Ovary (tissue), 9 donors: ENCODE data around the gene KCNN4. TPM values are rescaled to one million over a fixed set of nuclear protein-coding genes. Genes with fewer than 3 reads are reported as not detected.

Experiments
- DNase-seq, 5 donors: peaks; one replicate each; pipeline ENCODE4 v3.0.0-alpha.2; 2019 to 2020
- H3K27ac ChIP-seq, 2 donors: fragments of 200-600 bp; one replicate each; pipeline versions ENCODE4 v1.5.1 to v1.8.0; 2019 to 2022
- H3K27me3 ChIP-seq: fragments of 200-600 bp; one replicate; pipeline ENCODE4 v1.8.0; 2022
- H3K36me3 ChIP-seq: fragments of 200-600 bp; sonication (generic); one replicate; pipeline ENCODE4 v1.5.1; 2019
- H3K4me1 ChIP-seq: one replicate; pipeline ENCODE4 v1.8.1; 2013; ENCODE audit warnings: mild to moderate bottlenecking, moderate library complexity; ENCODE audit not compliant: insufficient read depth
- H3K4me3 ChIP-seq: fragments of 200-600 bp; sonication (generic); one replicate; pipeline ENCODE4 v1.5.1; 2017
- H3K9me3 ChIP-seq, 2 donors: fragments of 200-600 bp in 1 of 2; sonication (generic) in 1 of 2; one replicate each; pipeline versions ENCODE4 v1.5.1 to v1.8.1; 2013 to 2019; ENCODE audit warnings: mild to moderate bottlenecking in 1 of 2, moderate library complexity in 1 of 2
- CTCF ChIP-seq, 3 donors: fragments of 450-650 bp in 2 of 3; fragments of 200-600 bp in 1 of 3; IDR thresholded peaks; one replicate each; pipeline versions ENCODE4 v1.5.1 to v1.8.0; 2016 to 2022; ENCODE audit warnings: antibody characterized with exemption in 3 of 3, mild to moderate bottlenecking in 1 of 3
- EP300 ChIP-seq: sonication (generic); formaldehyde crosslinking; IDR thresholded peaks from one replicate; pipeline ENCODE4 v1.6.1; 2017; ENCODE audit warnings: antibody characterized with exemption
- POLR2A ChIP-seq: fragments of 450-650 bp; IDR thresholded peaks from one replicate; pipeline ENCODE4 v1.6.1; 2017; ENCODE audit warnings: antibody characterized with exemption, mild to moderate bottlenecking, moderate library complexity
- WGBS, 3 donors: extraction: QIAGEN DNeasy Blood & Tissue Kit in 1 of 3; methylation state at CpG; one replicate each; pipeline versions ENCODE4 v1.1.5 to v1.1.7; 2013 to 2017; 5-methylcytosine and 5-hydroxymethylcytosine counted together
- intact Hi-C, 4 donors: fragments of 100-400 bp; cut with DNase I; formaldehyde crosslinking; loops; one replicate each; pipeline versions ENCODE4 v1.11.0 to v1.15.1; 2022 to 2023
- polyA plus RNA-seq, 2 donors: library from polyadenylated mRNA; stranded (reverse); fragments of 200-250 nt in 1 of 2; fragments of 350-450 nt in 1 of 2; fragmentation: Illumina TruSeq in 1 of 2; extraction: RNeasy Lipid Tissue Mini Kit (QIAGEN cat#74804) in 1 of 2; gene quantifications; one replicate each; pipeline ENCODE4 v1.2.3, GENCODE V29; 2013 to 2014
- total RNA-seq, 7 donors: library from RNA; depleted of rRNA in 2 of 7; stranded (reverse); fragments of >200 nt in 2 of 7; fragmentation: NEBNext Ultra II Directional in 3 of 7; extraction: Animal tissue kit (Norgen Biotek cat#: 25700) in 3 of 7; gene quantifications; one replicate each; pipeline versions ENCODE4 v1.1.0 to v1.2.4, GENCODE V29; 2016 to 2023
- donor health status: DM: no; HTN: no; CAD: no; lungs with moderate emphysema.
- donor health status: DM: no; HTN: no; CAD: no.
- donor health status: Bipolar disorder and iron deficiency.
- donor health status: DM: yes; HTN: yes; CAD: no.
- donor health status: DM: no; HTN: no; CAD: no.
- donor health status: DM: yes; HTN: yes; CAD: no.

The KCNN4 gene
- total and polyA plus RNA-seq, 9 donors = 0.28 to 9.1 (median 2.5) TPM

GRCh38 chr19:43724896-43725295 lies 55.9 kb downstream of the KCNN4 start:
- Histone ChIP-seq H3K27ac (no peak overlapping the region), H3K27me3 (no peaks in the 10 kb centered on the region), H3K4me3 (no peak overlapping the region), H3K4me1 (no peaks in the 10 kb centered on the region), H3K9me3 (no peaks in the 10 kb centered on the region), H3K36me3 (no peaks in the 10 kb centered on the region)
- 58 to 69% (median 62%) methylated on average over 8 of the region's 8 CpGs for WGBS, 3 donors
- no peak for TF ChIP-seq POLR2A
- TF ChIP-seq EP300 = no peak
- TF ChIP-seq CTCF (IDR thresholded peaks at IDR 0.05) = no peak
- DNase-seq = no peak
- intact Hi-C loops = no loop called here

- 46 to 57% (median 52%) methylated on average over 8 of the region's 8 CpGs for WGBS, 3 donors
- no peak for DNase-seq
- H3K27ac ChIP-seq = no peak overlapping the region
- TF ChIP-seq CTCF (IDR thresholded peaks at IDR 0.05) (no peak), POLR2A (no peak), EP300 (no peak)
- no peaks in the 10 kb centered on the region for H3K4me1 ChIP-seq
- H3K9me3 ChIP-seq = no peaks in the 10 kb centered on the region
- no peak overlapping the region for H3K4me3 ChIP-seq
- H3K27me3 ChIP-seq = no peaks in the 10 kb centered on the region
- intact Hi-C loops = no loop called here
- H3K36me3 ChIP-seq = no peaks in the 10 kb centered on the region
Measured at GRCh38 chr19:43723588-43723987, 57.2 kb downstream of the KCNN4 start.

GRCh38 chr19:43721469-43722048 lies 59.2 kb downstream of the KCNN4 start:
- TF ChIP-seq EP300 = no peak
- TF ChIP-seq POLR2A = no peak
- TF ChIP-seq CTCF (IDR thresholded peaks at IDR 0.05) = no peak
- Histone ChIP-seq H3K9me3 (no peaks in the 10 kb centered on the region), H3K36me3 (no peaks in the 10 kb centered on the region), H3K4me1 (no peaks in the 10 kb centered on the region), H3K4me3 (no peak overlapping the region), H3K27me3 (no peaks in the 10 kb centered on the region), H3K27ac (no peak overlapping the region)
- 73 to 86% (median 77%) methylated on average over 5 of the region's 5 CpGs for WGBS, 3 donors
- intact Hi-C loops = no loop called here
- DNase-seq = no peak

- H3K27me3 ChIP-seq = no peaks in the 10 kb centered on the region
- H3K4me1 ChIP-seq = no peaks in the 10 kb centered on the region
- no peaks in the 10 kb centered on the region for H3K36me3 ChIP-seq
- WGBS, 3 donors = 77 to 85% (median 84%) methylated on average over 10 of the region's 10 CpGs
- H3K27ac ChIP-seq = no peak overlapping the region
- intact Hi-C loops = no loop called here
- no peaks in the 10 kb centered on the region for H3K9me3 ChIP-seq
- H3K4me3 ChIP-seq = no peak overlapping the region
- no peak for DNase-seq
- TF ChIP-seq EP300 (no peak), POLR2A (no peak), CTCF (IDR thresholded peaks at IDR 0.05) (no peak)
Measured at GRCh38 chr19:43720936-43721335, 59.8 kb downstream of the KCNN4 start.
